Transverse colon (tissue), 4 donors: ENCODE results near the gene HDAC9. TPM values are rescaled to one million over a fixed set of nuclear protein-coding genes. Genes with fewer than 3 reads are reported as not detected.

ENCODE experiments used
- DNase-seq: peaks from one replicate; pipeline ENCODE4 v3.0.0-alpha.2; 2019
- H3K27ac ChIP-seq, 4 donors: fragments of 200-600 bp; sonication (generic); 2 replicates each; pipeline ENCODE4 v1.5.1; 2016 to 2018; ENCODE audit warnings: inconsistent platforms in 4 of 4
- H3K27me3 ChIP-seq: fragments of 200-600 bp; sonication (generic); 2 replicates; pipeline ENCODE4 v1.5.1; 2017; ENCODE audit warnings: inconsistent platforms
- H3K36me3 ChIP-seq, 4 donors: fragments of 200-600 bp; sonication (generic); 2 replicates each; pipeline ENCODE4 v1.5.1; 2017 to 2019; ENCODE audit warnings: inconsistent platforms in 4 of 4
- H3K4me1 ChIP-seq, 4 donors: fragments of 200-600 bp; sonication (generic); 2 replicates each; pipeline ENCODE4 v1.5.1; 2017 to 2020; ENCODE audit warnings: inconsistent platforms in 4 of 4
- H3K4me3 ChIP-seq, 4 donors: fragments of 200-600 bp; sonication (generic); 1 replicate in 1 of 4; 2 replicates in 3 of 4; pipeline versions ENCODE4 v1.5.1 to v1.6.1; 2017 to 2019; ENCODE audit warnings: inconsistent platforms in 4 of 4
- H3K9me3 ChIP-seq, 2 donors: fragments of 200-600 bp; sonication (generic); 2 replicates each; pipeline ENCODE4 v1.5.1; 2017 to 2019; ENCODE audit warnings: inconsistent platforms in 2 of 2
- CTCF ChIP-seq, 5 experiments: fragments of 200-600 bp in 3 of 5; fragments of 450-650 bp in 2 of 5; sonication (generic) in 3 of 5; IDR thresholded peaks; 1 replicate in 2 of 5; 2 replicates in 3 of 5; pipeline ENCODE4 v1.5.1; 2016 to 2017; ENCODE audit warnings: antibody characterized with exemption in 5 of 5, inconsistent platforms in 3 of 5, mild to moderate bottlenecking in 2 of 5, moderate library complexity in 1 of 5
- EP300 ChIP-seq: sonication (generic); formaldehyde crosslinking; IDR thresholded peaks from one replicate; pipeline ENCODE4 v1.6.1; 2017; ENCODE audit warnings: antibody characterized with exemption, low read depth
- POLR2A ChIP-seq: fragments of 450-650 bp; IDR thresholded peaks from one replicate; pipeline ENCODE4 v1.6.1; 2016; ENCODE audit warnings: antibody characterized with exemption, mild to moderate bottlenecking, moderate library complexity
- POLR2AphosphoS5 ChIP-seq, 3 donors: sonication (generic); formaldehyde crosslinking; IDR thresholded peaks; one replicate each; pipeline ENCODE4 v1.6.1; 2016; ENCODE audit warnings: antibody characterized with exemption in 3 of 3
- WGBS, 2 donors: methylation state at CpG; one replicate each; pipeline ENCODE4 v1.1.5; 2018; ENCODE audit warnings: low coverage in 1 of 2; 5-methylcytosine and 5-hydroxymethylcytosine counted together
- in situ Hi-C, 4 donors: fragments of 200-750 bp; cut with MboI; loops; one replicate each; pipeline versions ENCODE4 v1.15.0 to v1.15.1; 2017; ENCODE audit warnings: low sequenced_read_pairs in 3 of 4, low pct_ligation_motif_present in 1 of 4, low pct_unique_long_range_greater_than_20kb in 1 of 4
- intact Hi-C: fragments of 100-400 bp; cut with DNase I; formaldehyde crosslinking; loops from one replicate; pipeline ENCODE4 v1.15.1; 2023; ENCODE audit warnings: low total_unique reads
- total RNA-seq, 4 donors: library from RNA; depleted of rRNA; stranded (reverse); fragments of >200 nt; gene quantifications; one replicate each; pipeline ENCODE4 v1.1.0, GENCODE V29; 2016

The HDAC9 gene
- total RNA-seq, 4 donors from 2014 or later = 6.0 to 47.5 (median 33.7) TPM

- DNase-seq = no peak
- no peaks in the 10 kb centered on the region for H3K9me3 ChIP-seq
- H3K4me3 ChIP-seq = no peak overlapping the region
- H3K36me3 ChIP-seq = no peaks in the 10 kb centered on the region
- intact Hi-C loops (no loop called here), in situ Hi-C loops (no loop called here)
- TF ChIP-seq POLR2A (no peak), EP300 (no peak), POLR2AphosphoS5 (IDR thresholded peaks at IDR 0.05) (no peak)
- 80 to 84% methylated on average over 7 of the region's 7 CpGs for WGBS, 2 donors
- H3K27me3 ChIP-seq = no peaks in the 10 kb centered on the region
- no peaks in the 10 kb centered on the region for H3K4me1 ChIP-seq
- H3K27ac ChIP-seq = no peak overlapping the region
Measured at GRCh38 chr7:18700147-18700546, 204.6 kb downstream of the HDAC9 start.

- no peaks in the 10 kb centered on the region for H3K4me1 ChIP-seq
- H3K27me3 ChIP-seq = no peaks in the 10 kb centered on the region
- 86% methylated on average over 15 to 17 of the region's 17 CpGs for WGBS, 2 donors
- no peak overlapping the region for H3K4me3 ChIP-seq
- DNase-seq = no peak
- no peaks in the 10 kb centered on the region for H3K9me3 ChIP-seq
- intact Hi-C loops = no loop called here
- H3K27ac ChIP-seq = no peak overlapping the region
- TF ChIP-seq CTCF (IDR thresholded peaks at IDR 0.05) (no peak), POLR2A (no peak), POLR2AphosphoS5 (IDR thresholded peaks at IDR 0.05) (no peak), EP300 (no peak)
- H3K36me3 ChIP-seq = no peaks in the 10 kb centered on the region
- in situ Hi-C loops = no loop called here
Measured at GRCh38 chr7:18702071-18702829, 206.7 kb downstream of the HDAC9 start.

- Histone ChIP-seq H3K4me1 (no peaks in the 10 kb centered on the region), H3K9me3 (no peaks in the 10 kb centered on the region), H3K36me3 (no peaks in the 10 kb centered on the region), H3K27ac (no peak overlapping the region), H3K4me3 (no peak overlapping the region), H3K27me3 (no peaks in the 10 kb centered on the region)
- in situ Hi-C loops (no loop called here), intact Hi-C loops (no loop called here)
- TF ChIP-seq POLR2A (no peak), EP300 (no peak), POLR2AphosphoS5 (IDR thresholded peaks at IDR 0.05) (no peak), CTCF (IDR thresholded peaks at IDR 0.05) (no peak)
- DNase-seq = no peak
Measured at GRCh38 chr7:18703685-18704084, 208.1 kb downstream of the HDAC9 start.

- in situ Hi-C loops (no loop called here), intact Hi-C loops (no loop called here)
- H3K4me1 ChIP-seq = no peaks in the 10 kb centered on the region
- no peak overlapping the region for H3K4me3 ChIP-seq
- 53 to 58% methylated on average over 2 to 3 of the region's 3 CpGs for WGBS, 2 donors
- DNase-seq = no peak
- TF ChIP-seq EP300 (no peak), CTCF (IDR thresholded peaks at IDR 0.05) (no peak), POLR2A (no peak)
- H3K27ac ChIP-seq = no peak overlapping the region
- H3K27me3 ChIP-seq = no peaks in the 10 kb centered on the region
- H3K36me3 ChIP-seq = no peaks in the 10 kb centered on the region
- H3K9me3 ChIP-seq = no peaks in the 10 kb centered on the region
Measured at GRCh38 chr7:18706670-18707069, 211.1 kb downstream of the HDAC9 start.

GRCh38 chr7:18708204-18708603 is 212.7 kb downstream of the HDAC9 start:
- Histone ChIP-seq H3K4me3 (no peak overlapping the region), H3K27ac (no peak overlapping the region), H3K4me1 (no peaks in the 10 kb centered on the region), H3K27me3 (no peaks in the 10 kb centered on the region), H3K9me3 (no peaks in the 10 kb centered on the region), H3K36me3 (no peaks in the 10 kb centered on the region)
- no peak for DNase-seq
- in situ Hi-C loops = no loop called here
- 43 to 55% methylated on average over 1 of the region's 1 CpG for WGBS, 2 donors
- intact Hi-C loops = no loop called here
- no peak for TF ChIP-seq POLR2AphosphoS5 (IDR thresholded peaks at IDR 0.05)
- no peak for TF ChIP-seq POLR2A
- no peak for TF ChIP-seq EP300
- TF ChIP-seq CTCF (IDR thresholded peaks at IDR 0.05) = no peak
